GOT3 (cell line): ENCODE data around the gene MMRN2.

Source experiments
- DNase-seq: peaks from one replicate; lab custom pipeline; 2025; ENCODE audit warnings: mixed read lengths; lab: John Stamatoyannopoulos, UW

The MMRN2 gene

GRCh38 chr10:86969421-86970041 lies 12.1 kb upstream of the MMRN2 start:
- DNase-seq: no peak

- no peak for DNase-seq
Measured at GRCh38 chr10:86968994-86969355, 11.6 kb upstream of the MMRN2 start.

- no peak for DNase-seq
Measured at GRCh38 chr10:86968271-86968993, 11.0 kb upstream of the MMRN2 start, which contains the start of gene ADIRF. ADIRF (plus strand) TSS chr10:86968482; CDS start chr10:86968545, 63 bp downstream.

- DNase-seq: no peak
Measured at GRCh38 chr10:86967481-86967941, 10.1 kb upstream of the MMRN2 start.

- DNase-seq: no peak
Measured at GRCh38 chr10:86965986-86966654, 8.7 kb upstream of the MMRN2 start.

- no peak for DNase-seq
Measured at GRCh38 chr10:86964847-86965190, 7.4 kb upstream of the MMRN2 start.

GRCh38 chr10:86964061-86964846 lies 6.8 kb upstream of the MMRN2 start:
- no peak for DNase-seq

GRCh38 chr10:86963341-86963919 lies 6.0 kb upstream of the MMRN2 start:
- no peak for DNase-seq

GRCh38 chr10:86962981-86963310 lies 5.5 kb upstream of the MMRN2 start:
- no peak for DNase-seq

GRCh38 chr10:86962136-86962980 lies 4.9 kb upstream of the MMRN2 start:
- no peak for DNase-seq

GRCh38 chr10:86961481-86962091 lies 4.2 kb upstream of the MMRN2 start:
- no peak for DNase-seq

GRCh38 chr10:86960863-86961434 lies 3.5 kb upstream of the MMRN2 start:
- no peak for DNase-seq

- DNase-seq: no peak
Measured at GRCh38 chr10:86960003-86960862, 2.8 kb upstream of the MMRN2 start.

GRCh38 chr10:86959737-86960002 lies 2.3 kb upstream of the MMRN2 start:
- DNase-seq: no peak

- no peak for DNase-seq
Measured at GRCh38 chr10:86958901-86959736, 1.7 kb upstream of the MMRN2 start.

- no peak for DNase-seq
Measured at GRCh38 chr10:86958116-86958900, 893 bp upstream of the MMRN2 start, which contains the start of gene SNCG. SNCG (plus strand) TSS chr10:86958599; CDS start chr10:86958698, 99 bp downstream.

- no peak for DNase-seq
Measured at GRCh38 chr10:86956848-86957448, 467 bp downstream of the MMRN2 start.
